Fibroblast of pulmonary artery (primary cell): ENCODE results near the gene EHBP1.

Source experiments
- DNase-seq: peaks from one replicate; pipeline ENCODE4 v3.0.0-alpha.2; 2010; ENCODE audit warnings: low read depth
- H3K4me3 ChIP-seq: replicated peaks from 2 replicates; pipeline ENCODE4 v1.5.1; 2011; ENCODE audit warnings: low read depth, mild to moderate bottlenecking, control low read depth, low read length, moderate library complexity
- TF ChIP-seq, protein P1 (sequence below): IDR thresholded peaks from 2 replicates; pipeline ENCODE4 v1.5.1; 2011; ENCODE audit warnings: mild to moderate bottlenecking, control low read depth, low read length, inconsistent platforms; ENCODE audit errors: missing control alignments

Gene EHBP1

GRCh38 chr2:63093502-63093901 is 388.0 kb downstream of the EHBP1 start:
- DNase-seq: no peak
- TF ChIP-seq, protein P1, sequence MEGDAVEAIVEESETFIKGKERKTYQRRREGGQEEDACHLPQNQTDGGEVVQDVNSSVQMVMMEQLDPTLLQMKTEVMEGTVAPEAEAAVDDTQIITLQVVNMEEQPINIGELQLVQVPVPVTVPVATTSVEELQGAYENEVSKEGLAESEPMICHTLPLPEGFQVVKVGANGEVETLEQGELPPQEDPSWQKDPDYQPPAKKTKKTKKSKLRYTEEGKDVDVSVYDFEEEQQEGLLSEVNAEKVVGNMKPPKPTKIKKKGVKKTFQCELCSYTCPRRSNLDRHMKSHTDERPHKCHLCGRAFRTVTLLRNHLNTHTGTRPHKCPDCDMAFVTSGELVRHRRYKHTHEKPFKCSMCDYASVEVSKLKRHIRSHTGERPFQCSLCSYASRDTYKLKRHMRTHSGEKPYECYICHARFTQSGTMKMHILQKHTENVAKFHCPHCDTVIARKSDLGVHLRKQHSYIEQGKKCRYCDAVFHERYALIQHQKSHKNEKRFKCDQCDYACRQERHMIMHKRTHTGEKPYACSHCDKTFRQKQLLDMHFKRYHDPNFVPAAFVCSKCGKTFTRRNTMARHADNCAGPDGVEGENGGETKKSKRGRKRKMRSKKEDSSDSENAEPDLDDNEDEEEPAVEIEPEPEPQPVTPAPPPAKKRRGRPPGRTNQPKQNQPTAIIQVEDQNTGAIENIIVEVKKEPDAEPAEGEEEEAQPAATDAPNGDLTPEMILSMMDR: no peak
- H3K4me3 ChIP-seq: no peak overlapping the region
